ENCODE data around the gene CFAP69.

The CFAP69 gene, protein sequence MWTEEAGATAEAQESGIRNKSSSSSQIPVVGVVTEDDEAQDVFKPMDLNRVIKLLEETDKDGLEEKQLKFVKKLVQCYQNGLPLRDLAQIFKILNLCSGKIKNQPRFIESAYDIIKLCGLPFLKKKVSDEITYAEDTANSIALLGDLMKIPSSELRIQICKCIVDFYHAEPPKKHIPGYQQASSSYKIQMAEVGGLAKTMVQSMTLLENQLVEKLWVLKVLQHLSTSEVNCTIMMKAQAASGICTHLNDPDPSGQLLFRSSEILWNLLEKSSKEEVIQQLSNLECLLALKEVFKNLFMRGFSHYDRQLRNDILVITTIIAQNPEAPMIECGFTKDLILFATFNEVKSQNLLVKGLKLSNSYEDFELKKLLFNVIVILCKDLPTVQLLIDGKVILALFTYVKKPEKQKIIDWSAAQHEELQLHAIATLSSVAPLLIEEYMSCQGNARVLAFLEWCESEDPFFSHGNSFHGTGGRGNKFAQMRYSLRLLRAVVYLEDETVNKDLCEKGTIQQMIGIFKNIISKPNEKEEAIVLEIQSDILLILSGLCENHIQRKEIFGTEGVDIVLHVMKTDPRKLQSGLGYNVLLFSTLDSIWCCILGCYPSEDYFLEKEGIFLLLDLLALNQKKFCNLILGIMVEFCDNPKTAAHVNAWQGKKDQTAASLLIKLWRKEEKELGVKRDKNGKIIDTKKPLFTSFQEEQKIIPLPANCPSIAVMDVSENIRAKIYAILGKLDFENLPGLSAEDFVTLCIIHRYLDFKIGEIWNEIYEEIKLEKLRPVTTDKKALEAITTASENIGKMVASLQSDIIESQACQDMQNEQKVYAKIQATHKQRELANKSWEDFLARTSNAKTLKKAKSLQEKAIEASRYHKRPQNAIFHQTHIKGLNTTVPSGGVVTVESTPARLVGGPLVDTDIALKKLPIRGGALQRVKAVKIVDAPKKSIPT

DNA sequence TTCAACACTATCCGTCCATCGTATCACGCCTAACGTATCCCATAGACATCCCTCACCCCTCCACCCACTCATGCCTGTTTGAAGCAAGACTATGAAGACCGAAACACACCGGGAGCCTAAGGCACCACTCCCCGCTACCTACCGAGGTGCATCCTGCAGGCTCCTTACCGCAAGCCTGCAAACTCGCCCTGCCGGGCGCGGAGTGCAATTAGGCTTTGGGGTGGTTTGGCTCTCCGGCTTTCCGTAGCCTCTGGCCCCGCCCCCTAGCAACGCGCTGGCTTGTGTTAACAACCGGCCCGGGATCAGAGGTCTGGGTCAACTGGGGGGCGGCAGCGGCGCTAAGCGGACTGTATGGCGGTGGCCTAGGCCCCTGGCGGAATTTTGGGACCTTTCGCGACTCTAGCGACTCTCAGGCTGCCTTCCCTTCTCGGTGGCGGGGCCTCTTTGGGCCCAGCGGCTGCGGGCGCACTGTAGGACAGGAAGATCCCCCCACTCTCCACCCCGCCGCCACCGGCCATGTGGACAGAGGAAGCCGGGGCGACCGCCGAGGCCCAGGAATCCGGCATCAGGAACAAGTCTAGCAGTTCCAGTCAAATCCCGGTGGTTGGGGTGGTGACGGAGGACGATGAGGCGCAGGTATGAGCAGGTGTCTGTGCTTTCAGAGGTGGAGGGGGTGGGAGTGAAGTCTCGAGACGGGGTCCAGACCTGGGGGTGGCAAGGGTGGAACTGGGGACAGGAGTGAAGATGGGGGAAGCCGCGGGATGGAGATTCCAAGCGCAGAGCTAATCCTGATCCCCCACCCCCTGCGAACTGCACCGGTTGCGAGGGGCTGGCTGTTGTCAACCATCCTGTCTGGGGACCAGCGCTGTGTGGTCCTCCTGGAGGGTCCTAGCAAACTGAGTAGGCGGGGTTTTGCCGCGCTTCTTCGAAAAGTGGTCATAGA, at the start of gene CFAP69:
Gene CFAP69, plus strand, starts transcription at position 266 of the 943 bp plus-strand sequence. Its CDS starts 251 bp downstream, at position 517.
- peak; percentile 72 to 86 for DNase-seq

- no peak for DNase-seq
Observed at GRCh38 chr7:90201500-90202195, 43.3 kb upstream of the CFAP69 start.

- no peak for DNase-seq
Observed at GRCh38 chr7:90207956-90208355, 37.0 kb upstream of the CFAP69 start.

DNA sequence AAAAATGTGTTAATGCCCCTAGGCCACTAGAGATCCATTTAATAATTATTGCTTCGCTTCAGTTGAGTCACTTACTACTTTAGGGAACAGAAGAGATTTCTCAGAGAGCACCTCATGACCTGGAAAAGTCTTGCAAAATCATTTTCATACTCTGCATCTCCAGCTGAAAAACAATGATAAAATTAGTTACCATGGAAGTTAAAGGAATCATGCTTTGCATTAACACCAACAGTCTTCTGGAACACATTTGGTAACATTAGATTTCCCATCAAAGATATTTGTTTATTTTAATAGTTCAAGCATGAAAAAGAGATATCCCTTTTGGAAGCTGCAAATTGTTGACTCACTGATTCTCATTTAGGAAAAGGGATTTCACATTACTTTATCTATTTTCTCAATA, 35.2 kb upstream of the CFAP69 start:
- no peak for DNase-seq

DNA sequence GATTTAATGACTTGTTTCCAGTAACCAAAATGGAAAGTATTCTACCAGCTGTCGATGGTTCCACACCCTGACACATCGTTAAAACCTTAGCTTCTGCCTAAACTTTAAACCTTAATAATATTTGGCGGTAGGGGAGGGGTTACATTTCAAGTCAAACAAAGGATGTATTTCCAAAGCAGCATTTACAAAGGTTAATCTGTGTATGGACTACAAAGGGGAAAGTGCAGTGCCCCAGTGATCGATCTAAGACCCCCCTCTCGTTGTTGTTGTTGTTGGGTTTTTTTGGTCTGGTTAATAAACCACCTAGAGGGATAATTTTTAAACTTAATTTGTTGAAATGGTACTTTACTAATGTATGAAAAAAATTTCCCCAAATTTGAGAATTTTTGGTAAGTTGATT, 34.5 kb upstream of the CFAP69 start:
- DNase-seq, result no peak

DNA sequence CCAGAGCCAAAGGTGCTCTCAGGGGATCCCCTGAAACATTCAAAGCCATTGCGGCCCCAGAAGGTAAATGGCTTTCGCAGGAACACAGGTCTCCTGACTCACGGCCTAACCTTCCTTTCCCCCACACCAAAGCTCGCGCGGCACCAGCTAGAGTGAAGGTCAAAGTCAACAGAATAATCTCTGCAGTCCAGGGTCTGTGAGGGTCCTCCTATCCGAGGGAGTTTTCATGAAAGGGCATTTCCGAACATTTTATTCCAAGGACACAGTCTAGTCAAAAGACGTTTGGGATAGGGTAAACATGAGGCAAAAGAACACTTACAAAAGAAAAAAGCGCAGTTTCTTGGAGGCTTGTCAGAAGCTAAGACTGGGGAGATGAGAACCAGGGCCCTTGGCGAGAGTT, 34.0 kb upstream of the CFAP69 start:
- peak in 1 of 2 donors; percentile 6 for DNase-seq

GRCh38 chr7:90211391-90212148, 33.4 kb upstream of the CFAP69 start, which contains the start of gene STEAP2:
Gene STEAP2 (plus strand): TSS chr7:90211740. CDS start chr7:90225083, 13,343 bp downstream.
- peak; percentile 52 to 61 for DNase-seq

GRCh38 chr7:90212149-90212495, 32.9 kb upstream of the CFAP69 start:
- DNase-seq, result peak in 1 of 2 donors; percentile 38

DNA sequence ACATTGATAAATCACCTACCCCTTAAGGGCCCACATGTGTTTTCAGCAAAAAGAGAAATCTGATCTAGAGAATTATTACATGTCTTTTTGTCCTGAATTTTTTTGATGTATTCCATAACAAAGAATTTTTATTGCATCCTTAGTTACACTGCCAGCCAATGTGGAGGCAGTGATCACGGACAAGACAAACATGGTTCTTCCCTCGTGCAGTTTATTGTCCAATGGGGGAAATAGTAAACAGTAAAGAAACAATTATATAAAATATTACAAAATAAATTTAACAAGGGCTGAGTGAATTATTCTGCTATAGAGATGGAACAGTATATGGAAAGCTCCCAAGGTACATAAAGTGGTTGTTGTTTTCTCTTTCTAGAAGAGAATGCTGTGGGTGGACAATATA, 31.5 kb upstream of the CFAP69 start:
- DNase-seq, result no peak

GRCh38 chr7:90216080-90216674, 28.8 kb upstream of the CFAP69 start:
- DNase-seq, result no peak

GRCh38 chr7:90216771-90217170, 28.2 kb upstream of the CFAP69 start:
- no peak for DNase-seq

DNA sequence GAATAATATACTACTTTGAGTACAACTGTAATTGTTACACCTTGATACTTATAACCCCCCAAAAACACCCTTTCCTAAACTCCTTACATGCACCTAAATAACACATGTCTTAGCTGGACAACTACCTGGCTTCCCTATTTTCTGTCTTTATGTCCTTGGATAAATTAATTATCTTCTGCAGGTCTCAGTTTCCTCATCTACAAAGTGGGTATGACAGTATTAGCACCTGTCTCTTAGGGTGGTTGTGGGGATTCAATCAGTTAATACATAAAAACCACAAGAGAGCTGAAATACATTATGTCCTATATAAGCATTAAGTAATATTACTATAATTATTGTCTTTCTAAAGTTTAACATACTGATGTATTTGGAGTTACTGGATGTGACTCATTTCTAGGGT, 22.6 kb upstream of the CFAP69 start:
- no peak for DNase-seq

- DNase-seq, result no peak
Observed at GRCh38 chr7:90222811-90223725, 21.9 kb upstream of the CFAP69 start.

DNA sequence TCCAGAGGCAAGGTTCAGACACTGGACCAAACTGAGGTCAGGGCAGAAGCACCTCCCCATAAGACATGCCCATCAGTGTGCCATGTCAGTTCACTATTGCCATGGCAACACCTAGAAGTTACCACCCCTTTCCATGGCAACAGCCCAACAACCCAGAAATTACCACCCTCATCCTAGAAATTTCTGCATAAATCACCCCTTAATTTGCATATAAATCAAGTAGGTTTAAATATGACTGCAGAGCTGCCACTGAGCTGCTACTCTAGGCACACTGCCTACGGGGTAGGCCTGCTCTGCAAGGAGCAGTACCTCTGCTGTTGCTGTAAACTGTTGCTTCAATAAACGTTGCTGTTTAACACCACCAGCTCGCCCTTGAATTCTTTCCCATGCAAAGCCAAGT, 20.8 kb upstream of the CFAP69 start:
- no peak for DNase-seq

GRCh38 chr7:90225181-90225580, 19.8 kb upstream of the CFAP69 start:
- DNase-seq, result no peak

DNA sequence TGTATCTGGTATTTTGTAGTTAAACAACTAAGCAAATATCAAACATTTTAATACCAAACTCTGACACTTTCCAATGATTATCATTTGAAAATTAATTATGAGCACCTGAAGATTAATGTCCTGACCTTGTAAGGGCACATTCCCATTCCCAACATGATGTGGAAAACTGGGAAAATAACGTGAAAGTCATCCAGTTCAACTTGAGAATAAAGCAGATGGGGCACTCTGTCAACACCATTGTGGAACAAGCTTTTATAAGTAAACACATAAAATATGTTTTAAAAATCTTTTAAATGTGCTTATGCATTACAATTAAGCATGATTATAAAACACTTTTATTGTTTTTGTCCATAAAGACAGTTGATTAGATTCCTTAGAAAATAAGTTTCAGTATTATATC, 19.4 kb upstream of the CFAP69 start:
- DNase-seq, result no peak

- no peak for DNase-seq
Observed at GRCh38 chr7:90227259-90227658, 17.7 kb upstream of the CFAP69 start.

- DNase-seq, result no peak
Observed at GRCh38 chr7:90229682-90230081, 15.3 kb upstream of the CFAP69 start.

DNA sequence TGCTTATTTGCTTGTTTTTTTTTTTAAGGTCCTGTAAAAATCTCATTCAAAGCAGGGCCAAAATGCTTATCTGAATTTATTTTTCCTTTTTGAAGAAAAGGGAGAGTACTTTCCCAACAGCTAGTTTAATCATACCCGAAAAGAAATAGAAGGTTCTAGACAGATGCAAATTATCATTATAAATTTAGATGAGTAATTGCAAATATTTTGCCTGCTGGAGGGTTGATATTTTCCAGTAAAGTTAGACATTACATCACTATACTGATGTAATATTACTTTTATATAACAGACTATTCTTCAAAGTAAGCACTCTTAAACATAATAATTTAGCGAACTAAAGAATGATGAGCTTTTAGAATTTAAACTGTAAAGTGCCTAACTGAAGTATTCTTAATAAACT, 14.1 kb upstream of the CFAP69 start:
- no peak for DNase-seq

GRCh38 chr7:90231304-90231703, 13.7 kb upstream of the CFAP69 start:
- no peak for DNase-seq
